G401.6 (cell line): Measurements from ENCODE around the gene TBC1D5.
"Not testable (repeated sequence)": the region's sequence is repeated elsewhere in the genome, so short reads cannot be mapped to it uniquely, and the experiment has no call there.

ENCODE experiments used
- FAIRE-seq: peaks from 2 replicates; lab custom pipeline; 2012; peaks lifted over from hg19 to GRCh38; lab: Jason Lieb, UNC

The TBC1D5 gene

GRCh38 chr3:17742102-17742879, at the start of gene TBC1D5:
TBC1D5 (minus strand) TSS chr3:17742631; CDS start chr3:17508570, 234,061 bp downstream.
- peak; percentile 21 for FAIRE-seq

- no peak for FAIRE-seq
Measured at GRCh38 chr3:17783426-17783825, 41.0 kb upstream of the TBC1D5 start.

GRCh38 chr3:17782751-17783150, 40.3 kb upstream of the TBC1D5 start:
- no peak for FAIRE-seq

GRCh38 chr3:17780369-17780768, 37.9 kb upstream of the TBC1D5 start:
- not testable (repeated sequence) for FAIRE-seq

- not testable (repeated sequence) for FAIRE-seq
Measured at GRCh38 chr3:17779304-17780250, 37.1 kb upstream of the TBC1D5 start.

GRCh38 chr3:17777326-17777725, 34.9 kb upstream of the TBC1D5 start:
- not testable (repeated sequence) for FAIRE-seq

- no peak for FAIRE-seq
Measured at GRCh38 chr3:17775073-17775472, 32.6 kb upstream of the TBC1D5 start.

- FAIRE-seq, result not testable (repeated sequence)
Measured at GRCh38 chr3:17774180-17774910, 31.9 kb upstream of the TBC1D5 start.

- FAIRE-seq, result no peak
Measured at GRCh38 chr3:17772556-17772955, 30.1 kb upstream of the TBC1D5 start.

- no peak for FAIRE-seq
Measured at GRCh38 chr3:17771177-17772017, 29.0 kb upstream of the TBC1D5 start.

GRCh38 chr3:17770682-17771081, 28.3 kb upstream of the TBC1D5 start:
- no peak for FAIRE-seq

- no peak for FAIRE-seq
Measured at GRCh38 chr3:17765819-17766472, 23.5 kb upstream of the TBC1D5 start.

- no peak for FAIRE-seq
Measured at GRCh38 chr3:17761563-17761962, 19.1 kb upstream of the TBC1D5 start.

- FAIRE-seq, result peak; percentile 23
Measured at GRCh38 chr3:17759901-17760300, 17.5 kb upstream of the TBC1D5 start.

GRCh38 chr3:17755836-17756235, 13.4 kb upstream of the TBC1D5 start:
- FAIRE-seq, result no peak

- no peak for FAIRE-seq
Measured at GRCh38 chr3:17753632-17753992, 11.2 kb upstream of the TBC1D5 start.

- no peak for FAIRE-seq
Measured at GRCh38 chr3:17752876-17753631, 10.6 kb upstream of the TBC1D5 start.

- no peak for FAIRE-seq
Measured at GRCh38 chr3:17752436-17752835, 10.0 kb upstream of the TBC1D5 start.

- FAIRE-seq, result no peak
Measured at GRCh38 chr3:17749705-17750293, 7.4 kb upstream of the TBC1D5 start.

- FAIRE-seq, result no peak
Measured at GRCh38 chr3:17749281-17749680, 6.8 kb upstream of the TBC1D5 start.
